Tibial artery (tissue), 4 donors: ENCODE results near the gene LYRM7.

Experiments used
- DNase-seq, 2 donors: peaks; one replicate each; pipeline ENCODE4 v3.0.0-alpha.2; 2019
- H3K27ac ChIP-seq, 2 donors: fragments of 200-600 bp; sonication (generic) in 1 of 2; 1 replicate in 1 of 2; 2 replicates in 1 of 2; pipeline ENCODE4 v1.5.1; 2018 to 2019; ENCODE audit warnings: mild to moderate bottlenecking in 1 of 2
- H3K27me3 ChIP-seq, 2 donors: fragments of 200-600 bp; sonication (generic) in 1 of 2; one replicate each; pipeline versions ENCODE4 v1.5.1 to v1.6.0; 2016 to 2019
- H3K36me3 ChIP-seq, 3 donors: fragments of 200-600 bp; sonication (generic) in 2 of 3; one replicate each; pipeline ENCODE4 v1.5.1; 2016 to 2019; ENCODE audit warnings: mild to moderate bottlenecking in 2 of 3
- H3K4me1 ChIP-seq, 4 donors: fragments of 200-600 bp; sonication (generic) in 2 of 4; 1 replicate in 3 of 4; 2 replicates in 1 of 4; pipeline ENCODE4 v1.5.1; 2016 to 2019
- H3K4me3 ChIP-seq, 2 donors: fragments of 200-600 bp; sonication (generic) in 1 of 2; 1 replicate in 1 of 2; 2 replicates in 1 of 2; pipeline ENCODE4 v1.5.1; 2018 to 2019; ENCODE audit warnings: mild to moderate bottlenecking in 2 of 2
- H3K9me3 ChIP-seq, 3 donors: fragments of 200-600 bp; sonication (generic) in 1 of 3; one replicate each; pipeline ENCODE4 v1.5.1; 2016 to 2019
- intact Hi-C: fragments of 100-400 bp; cut with DNase I; formaldehyde crosslinking; loops from one replicate; pipeline ENCODE4 v1.15.0; 2023; ENCODE audit warnings: low total_unique reads
- TF ChIP-seq, protein P1 (sequence below), 2 experiments: fragments of 200-600 bp in 1 of 2; fragments of 450-650 bp in 1 of 2; IDR thresholded peaks; one replicate each; pipeline ENCODE4 v1.5.1; 2017 to 2019; ENCODE audit warnings: antibody characterized with exemption in 2 of 2, mild to moderate bottlenecking in 1 of 2, moderate library complexity in 1 of 2

LYRM7 gene

DNA sequence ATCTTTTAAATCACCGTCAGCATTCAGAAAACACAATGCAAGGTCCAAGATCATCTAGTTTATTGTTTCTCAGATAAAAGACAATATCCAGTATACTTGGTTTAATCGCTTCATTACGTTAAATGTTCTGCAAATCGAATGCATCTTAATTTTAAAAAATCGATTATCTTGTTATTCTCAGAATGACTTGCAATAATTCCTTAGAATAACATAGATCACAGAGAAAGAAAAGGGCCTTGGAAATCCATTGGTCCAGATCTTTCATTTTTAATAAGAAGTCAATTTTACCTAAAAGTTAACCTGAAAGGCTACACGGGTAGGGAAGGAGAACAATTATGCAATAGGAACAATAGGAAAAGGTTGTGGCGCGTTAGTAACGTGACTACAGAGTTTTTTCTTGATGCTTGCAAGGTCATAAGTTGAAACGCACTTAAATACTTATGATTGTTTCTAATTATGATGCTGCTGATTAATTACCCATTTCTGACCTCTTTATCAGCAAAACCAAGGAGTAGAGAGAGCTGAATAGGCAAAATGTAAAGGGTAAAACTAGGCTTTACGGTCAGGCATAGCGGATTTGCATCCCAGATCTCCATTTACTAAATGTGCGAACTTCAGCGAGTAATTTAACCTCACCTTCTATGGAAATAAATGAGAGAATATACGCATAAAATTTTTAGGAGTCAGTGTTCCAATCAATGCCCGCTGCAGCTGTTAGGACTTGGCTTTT lies 769 bp upstream of the LYRM7 start:
- DNase-seq: no peak
- intact Hi-C loops: loop anchor here (5.0 to 10.0 kb wide), 3 partner anchors 92 to 1265 kb away; partner anchors contain the start of genes CDC42SE2 and CHSY3

GRCh38 chr5:131171276-131171810 lies 599 bp downstream of the LYRM7 start:
- intact Hi-C loops: loop anchor here (5.0 kb wide), 1 partner anchor 91 kb away; the partner anchor contains the start of gene CDC42SE2
- H3K27me3 ChIP-seq: no peaks in the 10 kb centered on the region
- no peaks in the 10 kb centered on the region for H3K36me3 ChIP-seq
- peak overlapping the region; percentile 67 to 75 for H3K27ac ChIP-seq
- H3K4me3 ChIP-seq: peak overlapping the region; percentile 56 to 65
- no peak for DNase-seq
- TF ChIP-seq, protein P1, sequence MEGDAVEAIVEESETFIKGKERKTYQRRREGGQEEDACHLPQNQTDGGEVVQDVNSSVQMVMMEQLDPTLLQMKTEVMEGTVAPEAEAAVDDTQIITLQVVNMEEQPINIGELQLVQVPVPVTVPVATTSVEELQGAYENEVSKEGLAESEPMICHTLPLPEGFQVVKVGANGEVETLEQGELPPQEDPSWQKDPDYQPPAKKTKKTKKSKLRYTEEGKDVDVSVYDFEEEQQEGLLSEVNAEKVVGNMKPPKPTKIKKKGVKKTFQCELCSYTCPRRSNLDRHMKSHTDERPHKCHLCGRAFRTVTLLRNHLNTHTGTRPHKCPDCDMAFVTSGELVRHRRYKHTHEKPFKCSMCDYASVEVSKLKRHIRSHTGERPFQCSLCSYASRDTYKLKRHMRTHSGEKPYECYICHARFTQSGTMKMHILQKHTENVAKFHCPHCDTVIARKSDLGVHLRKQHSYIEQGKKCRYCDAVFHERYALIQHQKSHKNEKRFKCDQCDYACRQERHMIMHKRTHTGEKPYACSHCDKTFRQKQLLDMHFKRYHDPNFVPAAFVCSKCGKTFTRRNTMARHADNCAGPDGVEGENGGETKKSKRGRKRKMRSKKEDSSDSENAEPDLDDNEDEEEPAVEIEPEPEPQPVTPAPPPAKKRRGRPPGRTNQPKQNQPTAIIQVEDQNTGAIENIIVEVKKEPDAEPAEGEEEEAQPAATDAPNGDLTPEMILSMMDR (IDR thresholded peaks at IDR 0.05): no peak
- H3K4me1 ChIP-seq: peaks cover 0 to 17% (median 8%) of the 10 kb centered on the region in 4 donors
- no peaks in the 10 kb centered on the region for H3K9me3 ChIP-seq

More for the DNA sequence above, 769 bp upstream of the LYRM7 start:
- TF ChIP-seq, protein P1 (IDR thresholded peaks at IDR 0.05): no peak
- Histone ChIP-seq H3K4me1 (peaks cover 0 to 17% (median 8%) of the 10 kb centered on the region in 4 donors), H3K27me3 (no peaks in the 10 kb centered on the region), H3K9me3 (no peaks in the 10 kb centered on the region), H3K27ac (peak overlapping the region; percentile 60 to 75), H3K4me3 (peak overlapping the region; percentile 56 to 65), H3K36me3 (no peaks in the 10 kb centered on the region)

DNA sequence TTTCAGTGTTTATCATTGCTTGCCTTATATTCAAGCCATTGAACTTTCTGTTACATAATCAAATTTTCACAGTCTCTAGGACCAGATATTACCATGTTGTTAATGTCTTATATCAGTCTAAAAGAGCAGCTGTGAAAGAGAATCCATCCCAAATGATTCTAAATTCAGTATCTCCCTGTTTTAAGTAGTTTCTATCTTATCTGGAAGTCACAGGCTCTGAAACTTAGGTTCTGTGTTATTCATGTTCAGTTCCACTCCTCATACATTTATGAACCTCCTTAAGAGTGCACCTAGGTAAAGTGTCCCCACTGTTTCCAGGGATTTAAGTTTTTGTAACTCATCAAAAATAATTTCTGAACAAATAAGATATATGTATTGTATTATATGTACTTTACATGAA lies 9.7 kb downstream of the LYRM7 start:
- TF ChIP-seq, protein P1 (IDR thresholded peaks at IDR 0.05): no peak
- Histone ChIP-seq H3K27ac (no peak overlapping the region), H3K4me1 (no peaks in the 10 kb centered on the region), H3K9me3 (no peaks in the 10 kb centered on the region), H3K27me3 (no peaks in the 10 kb centered on the region), H3K4me3 (no peak overlapping the region), H3K36me3 (peaks cover 0 to 3% (median 0%) of the 10 kb centered on the region in 3 donors)
- no peak for DNase-seq
- intact Hi-C loops: no loop called here

GRCh38 chr5:131182839-131183238 lies 12.1 kb downstream of the LYRM7 start:
- Histone ChIP-seq H3K36me3 (peaks cover 0 to 6% (median 3%) of the 10 kb centered on the region in 3 donors), H3K27me3 (no peaks in the 10 kb centered on the region), H3K4me3 (no peak overlapping the region), H3K4me1 (no peaks in the 10 kb centered on the region), H3K27ac (no peak overlapping the region), H3K9me3 (no peaks in the 10 kb centered on the region)
- no peak for DNase-seq
- TF ChIP-seq, protein P1 (IDR thresholded peaks at IDR 0.05): no peak
- intact Hi-C loops: no loop called here

DNA sequence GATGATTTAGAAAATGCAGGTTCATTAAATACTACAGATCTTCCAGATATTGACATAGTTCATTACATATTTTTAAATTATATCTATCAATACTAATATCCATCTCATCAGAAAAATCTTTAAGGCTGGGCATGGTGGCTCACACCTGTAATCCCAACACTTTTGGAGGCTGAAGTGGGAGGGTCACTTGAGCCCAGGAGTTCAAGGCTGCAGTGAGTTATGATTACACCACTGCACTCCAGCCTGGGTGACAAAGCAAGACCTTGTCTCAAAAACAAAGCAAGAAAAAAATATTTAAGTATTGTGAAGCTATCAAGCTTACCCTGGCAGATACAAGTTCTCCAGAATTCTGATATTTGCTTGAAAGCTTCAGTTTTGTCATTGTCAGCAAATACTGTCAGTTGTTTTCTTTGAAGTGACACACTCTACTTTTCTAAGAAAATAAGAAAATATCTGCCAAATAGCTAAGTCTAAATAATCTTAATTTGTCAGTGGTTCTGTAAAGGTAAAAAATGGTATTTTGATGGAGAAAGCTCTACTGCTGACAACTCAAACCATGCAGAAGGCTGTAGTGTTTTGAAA lies 14.9 kb downstream of the LYRM7 start:
- intact Hi-C loops: no loop called here
- H3K36me3 ChIP-seq: peaks cover 0 to 15% (median 3%) of the 10 kb centered on the region in 3 donors
- H3K4me3 ChIP-seq: no peak overlapping the region

More for the DNA sequence above, 14.9 kb downstream of the LYRM7 start:
- no peak for DNase-seq
- no peak overlapping the region for H3K27ac ChIP-seq
- no peaks in the 10 kb centered on the region for H3K9me3 ChIP-seq
- no peaks in the 10 kb centered on the region for H3K4me1 ChIP-seq
- no peaks in the 10 kb centered on the region for H3K27me3 ChIP-seq
- TF ChIP-seq, protein P1 (IDR thresholded peaks at IDR 0.05): no peak
